A549 (cell line): ENCODE results near the gene SH3GL2. TPM values are rescaled to one million over a fixed set of nuclear protein-coding genes. Genes with fewer than 3 reads are reported as not detected.

Experiments
- ATAC-seq, 2 experiments: fragments of 200-7000 bp in 1 of 2; fragments of >200 bp in 1 of 2; cut with Nextera tagmentation in 1 of 2; cut with Tn5 transposase in 1 of 2; 3 replicates each; pipeline versions ENCODE4 v1.8.0 to v1.9.1; 2018 to 2020; ENCODE audit warnings: mild to moderate bottlenecking in 1 of 2, moderate library complexity in 1 of 2
- CTCF ChIA-PET: fragments of 300-600 bp; sonication (Branson Sonifier 250); formaldehyde crosslinking; extraction: SDS; loops from one replicate; lab custom pipeline; 2021; ENCODE audit warnings: antibody characterized with exemption, inconsistent platforms; lab: Yijun Ruan, JAX
- POLR2A ChIA-PET: fragments of 350-600 bp; formaldehyde crosslinking; extraction: SDS; loops from one replicate; lab custom pipeline; 2021; ENCODE audit warnings: antibody characterized with exemption, inconsistent platforms; lab: Yijun Ruan, JAX
- DNase-seq, 2 experiments: peaks; one replicate each; pipeline versions ENCODE4 v3.0.0 to v3.0.0-alpha.2; 2011 to 2016; ENCODE audit warnings: low read depth in 1 of 2, low spot score in 1 of 2
- FAIRE-seq: peaks from 2 replicates; lab custom pipeline; 2011; peaks lifted over from hg19 to GRCh38; lab: Jason Lieb, UNC
- H3K27ac ChIP-seq, 2 experiments: fragments of >200 bp; sonication (Bioruptor Twin); formaldehyde crosslinking; 3 replicates each; pipeline ENCODE4 v1.5.1; 2016 to 2017
- H3K4me1 ChIP-seq: fragments of >200 bp; sonication (Bioruptor Twin); formaldehyde crosslinking; 3 replicates; pipeline ENCODE4 v1.6.1; 2016
- H3K4me2 ChIP-seq: fragments of >200 bp; sonication (Bioruptor Twin); formaldehyde crosslinking; 3 replicates; pipeline ENCODE4 v1.6.1; 2016
- H3K4me3 ChIP-seq: fragments of >200 bp; sonication (Bioruptor Twin); formaldehyde crosslinking; 3 replicates; pipeline ENCODE4 v1.5.1; 2016
- H3K9me3 ChIP-seq: fragments of >200 bp; sonication (Bioruptor Twin); formaldehyde crosslinking; 3 replicates; pipeline ENCODE4 v1.6.1; 2016
- CBX2 ChIP-seq: fragments of 200-600 bp; sonication (generic); IDR thresholded peaks from 2 replicates; pipeline ENCODE4 v1.6.1; 2016; ENCODE audit warnings: low read depth, mild to moderate bottlenecking, borderline replicate concordance
- CBX8 ChIP-seq: fragments of 200-600 bp; sonication (generic); IDR thresholded peaks from 2 replicates; pipeline ENCODE4 v1.6.1; 2016
- CHD2 ChIP-seq: fragments of 150-350 bp; IDR thresholded peaks from 2 replicates; pipeline ENCODE4 v1.6.1; 2014; ENCODE audit warnings: low read length; ENCODE audit not compliant: partially characterized antibody
- CHD4 ChIP-seq: fragments of 200-600 bp; sonication (generic); IDR thresholded peaks from 2 replicates; pipeline ENCODE4 v1.6.1; 2016; ENCODE audit warnings: antibody characterized with exemption, mild to moderate bottlenecking, borderline replicate concordance
- E2F6 ChIP-seq: IDR thresholded peaks from 2 replicates; pipeline ENCODE4 v1.6.1; 2012; ENCODE audit warnings: low read depth, borderline replicate concordance
- EHMT2 ChIP-seq: fragments of 200-600 bp; sonication (generic); IDR thresholded peaks from 2 replicates; pipeline ENCODE4 v1.6.1; 2016; ENCODE audit warnings: antibody characterized with exemption, low read depth, mild to moderate bottlenecking, moderate library complexity
- ELK1 ChIP-seq: fragments of 150-350 bp; IDR thresholded peaks from 2 replicates; pipeline ENCODE4 v1.6.1; 2014; ENCODE audit warnings: low read depth, mild to moderate bottlenecking, low read length
- FOXS1 ChIP-seq: fragments of 250-450 bp; sonication (Bioruptor Pico); IDR thresholded peaks from 2 replicates; pipeline ENCODE4 v1.5.0; 2020; ENCODE audit warnings: mild to moderate bottlenecking, moderate library complexity
- HDAC2 ChIP-seq: fragments of 200-600 bp; sonication (generic); IDR thresholded peaks from 2 replicates; pipeline ENCODE4 v1.6.1; 2016
- HES2 ChIP-seq: fragments of >200 bp; sonication (Bioruptor Twin); formaldehyde crosslinking; IDR thresholded peaks from 2 replicates; pipeline ENCODE4 v1.6.1; 2016
- HEYL ChIP-seq: fragments of 250-450 bp; sonication (Bioruptor Pico); IDR thresholded peaks from 2 replicates; pipeline ENCODE4 v1.8.0; 2021; ENCODE audit warnings: mild to moderate bottlenecking, moderate library complexity
- HOXB5 ChIP-seq: fragments of 250-450 bp; sonication (Bioruptor Pico); IDR thresholded peaks from 2 replicates; pipeline ENCODE4 v1.5.0; 2020; ENCODE audit warnings: mild to moderate bottlenecking, moderate library complexity
- JUN ChIP-seq, 2 experiments: fragments of >200 bp; sonication (Bioruptor Twin); formaldehyde crosslinking; IDR thresholded peaks; 2 replicates in 1 of 2; 3 replicates in 1 of 2; pipeline ENCODE4 v1.6.1; 2016 to 2017
- MAFK ChIP-seq: fragments of 450-650 bp; IDR thresholded peaks from 2 replicates; pipeline ENCODE4 v1.6.1; 2014; ENCODE audit not compliant: partially characterized antibody
- NPAS2 ChIP-seq: fragments of 250-450 bp; sonication (Bioruptor Pico); IDR thresholded peaks from 2 replicates; pipeline ENCODE4 v1.8.0; 2022; ENCODE audit warnings: mild to moderate bottlenecking, moderate library complexity, borderline replicate concordance
- NR3C1 ChIP-seq: fragments of >200 bp; sonication (Bioruptor Twin); formaldehyde crosslinking; IDR thresholded peaks from 3 replicates; pipeline ENCODE4 v1.6.1; 2017
- RAD21 ChIP-seq, 2 experiments: fragments of >200 bp in 1 of 2; sonication (Bioruptor Twin) in 1 of 2; formaldehyde crosslinking in 1 of 2; IDR thresholded peaks in 1 of 2; conservative IDR thresholded peaks in 1 of 2; 2 replicates in 1 of 2; 3 replicates in 1 of 2; pipeline ENCODE4 v1.6.1; 2012 to 2018; ENCODE audit warnings: inconsistent platforms in 1 of 2
- RNF2 ChIP-seq: fragments of 200-600 bp; sonication (generic); IDR thresholded peaks from 2 replicates; pipeline ENCODE4 v1.6.1; 2016; ENCODE audit warnings: low read depth, mild to moderate bottlenecking, antibody characterized with exemption, moderate library complexity, borderline replicate concordance
- TFCP2L1 ChIP-seq: fragments of 250-450 bp; sonication (Bioruptor Pico); IDR thresholded peaks from 2 replicates; pipeline ENCODE4 v1.5.0; 2021; ENCODE audit warnings: mild to moderate bottlenecking
- ZC3H11A ChIP-seq: fragments of 450-650 bp; IDR thresholded peaks from 2 replicates; pipeline ENCODE4 v1.6.1; 2014; ENCODE audit warnings: antibody characterized with exemption, mild to moderate bottlenecking
- ZFP36 ChIP-seq: fragments of 450-650 bp; IDR thresholded peaks from 2 replicates; pipeline ENCODE4 v1.6.1; 2014; ENCODE audit warnings: borderline replicate concordance; ENCODE audit not compliant: partially characterized antibody
- ZNF302 ChIP-seq: fragments of 250-450 bp; sonication (Bioruptor Pico); IDR thresholded peaks from 2 replicates; pipeline ENCODE4 v1.9.0; 2021; ENCODE audit warnings: inconsistent platforms, mild to moderate bottlenecking, moderate library complexity
- WGBS: methylation state at CpG from one replicate; pipeline ENCODE4 v1.1.6; 2017; ENCODE audit errors: missing lambda C conversion rate; 5-methylcytosine and 5-hydroxymethylcytosine counted together
- polyA plus RNA-seq, 4 experiments: library from polyadenylated mRNA; depleted of rRNA in 3 of 4; stranded (reverse); fragments of >200 nt; fragmentation: RNase III in 1 of 4; extraction: RNeasy Plus Mini Kit Qiagen cat#74134 plus additional on column Dnase treatment in 1 of 4; gene quantifications; 2 replicates in 3 of 4; 3 replicates in 1 of 4; pipeline ENCODE4 v1.2.3, GENCODE V29; 2011 to 2017
- TF ChIP-seq, protein P1 (sequence below): fragments of >200 bp; sonication (Bioruptor Twin); formaldehyde crosslinking; IDR thresholded peaks from 3 replicates; pipeline ENCODE4 v1.5.1; 2016
- TF ChIP-seq, protein P2 (sequence below): IDR thresholded peaks from 2 replicates; pipeline ENCODE4 v1.6.1; 2012
- TF ChIP-seq, protein P3 (sequence below): fragments of 450-650 bp; IDR thresholded peaks from 2 replicates; pipeline ENCODE4 v1.6.1; 2014; ENCODE audit warnings: antibody characterized with exemption
- TF ChIP-seq, protein P4 (sequence below): IDR thresholded peaks from 2 replicates; pipeline ENCODE4 v1.6.1; 2012

The SH3GL2 gene
- polyA plus RNA-seq, 2 of the 4 experiments (the other 2 are of a cell fraction), result 0.03 TPM

DNA sequence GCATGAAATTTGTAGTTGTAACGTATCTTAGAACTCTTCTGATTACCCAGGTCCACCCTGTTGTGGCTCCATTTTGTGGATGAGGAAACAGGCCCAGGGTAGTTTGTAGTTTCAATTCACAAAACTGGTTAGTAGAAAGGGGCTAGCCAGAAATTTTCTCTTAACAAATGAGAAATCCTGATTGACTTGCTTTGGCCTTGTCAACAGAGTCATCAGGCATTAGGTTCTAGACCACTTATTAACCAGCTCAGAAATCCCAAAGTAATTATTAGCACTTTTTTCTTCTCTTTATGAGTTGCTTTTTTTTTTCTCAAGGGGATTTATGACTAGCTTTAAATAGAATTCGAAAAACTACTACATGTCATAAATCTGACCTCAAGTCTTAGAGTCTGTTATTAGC is 160.2 kb downstream of the SH3GL2 start:
- FAIRE-seq, result no peak
- no peak for ATAC-seq
- WGBS, result 3% methylated on average over 2 of the region's 2 CpGs

GRCh38 chr9:17739736-17740135 is 160.9 kb downstream of the SH3GL2 start:
- ATAC-seq (no peak), DNase-seq (no peak)
- H3K4me3 ChIP-seq, result no peak overlapping the region
- no peak overlapping the region for H3K27ac ChIP-seq
- TF ChIP-seq, protein P1, sequence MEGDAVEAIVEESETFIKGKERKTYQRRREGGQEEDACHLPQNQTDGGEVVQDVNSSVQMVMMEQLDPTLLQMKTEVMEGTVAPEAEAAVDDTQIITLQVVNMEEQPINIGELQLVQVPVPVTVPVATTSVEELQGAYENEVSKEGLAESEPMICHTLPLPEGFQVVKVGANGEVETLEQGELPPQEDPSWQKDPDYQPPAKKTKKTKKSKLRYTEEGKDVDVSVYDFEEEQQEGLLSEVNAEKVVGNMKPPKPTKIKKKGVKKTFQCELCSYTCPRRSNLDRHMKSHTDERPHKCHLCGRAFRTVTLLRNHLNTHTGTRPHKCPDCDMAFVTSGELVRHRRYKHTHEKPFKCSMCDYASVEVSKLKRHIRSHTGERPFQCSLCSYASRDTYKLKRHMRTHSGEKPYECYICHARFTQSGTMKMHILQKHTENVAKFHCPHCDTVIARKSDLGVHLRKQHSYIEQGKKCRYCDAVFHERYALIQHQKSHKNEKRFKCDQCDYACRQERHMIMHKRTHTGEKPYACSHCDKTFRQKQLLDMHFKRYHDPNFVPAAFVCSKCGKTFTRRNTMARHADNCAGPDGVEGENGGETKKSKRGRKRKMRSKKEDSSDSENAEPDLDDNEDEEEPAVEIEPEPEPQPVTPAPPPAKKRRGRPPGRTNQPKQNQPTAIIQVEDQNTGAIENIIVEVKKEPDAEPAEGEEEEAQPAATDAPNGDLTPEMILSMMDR, result no peak
- TF ChIP-seq, protein P2, sequence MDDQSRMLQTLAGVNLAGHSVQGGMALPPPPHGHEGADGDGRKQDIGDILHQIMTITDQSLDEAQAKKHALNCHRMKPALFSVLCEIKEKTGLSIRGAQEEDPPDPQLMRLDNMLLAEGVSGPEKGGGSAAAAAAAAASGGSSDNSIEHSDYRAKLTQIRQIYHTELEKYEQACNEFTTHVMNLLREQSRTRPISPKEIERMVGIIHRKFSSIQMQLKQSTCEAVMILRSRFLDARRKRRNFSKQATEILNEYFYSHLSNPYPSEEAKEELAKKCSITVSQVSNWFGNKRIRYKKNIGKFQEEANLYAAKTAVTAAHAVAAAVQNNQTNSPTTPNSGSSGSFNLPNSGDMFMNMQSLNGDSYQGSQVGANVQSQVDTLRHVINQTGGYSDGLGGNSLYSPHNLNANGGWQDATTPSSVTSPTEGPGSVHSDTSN, result no peak
- TF ChIP-seq ELK1, result no peak
- TF ChIP-seq RAD21 (conservative IDR thresholded peaks at IDR 0.05 in 1 of 2, IDR thresholded peaks at IDR 0.05 in 1 of 2), result no peak
- TF ChIP-seq HDAC2, result no peak
- TF ChIP-seq EHMT2, result no peak
- TF ChIP-seq ZFP36, result no peak
- TF ChIP-seq E2F6, result no peak
- no peak for TF ChIP-seq JUN (IDR thresholded peaks at IDR 0.05)
- TF ChIP-seq, all 56 proteins: peak for 0
- POLR2A ChIA-PET, result no interaction called here
- WGBS, result 4% methylated on average over 1 of the region's 1 CpG
- Histone ChIP-seq H3K9me3 (no peaks in the 10 kb centered on the region), H3K4me2 (no peak overlapping the region), H3K4me1 (no peaks in the 10 kb centered on the region)
- FAIRE-seq, result no peak
- CTCF ChIA-PET, result interaction anchor here (1.4 kb wide), 1 partner anchor 71 kb away, joined by 3 read pairs; no protein-coding TSS in a partner anchor

More for the DNA sequence above, 160.2 kb downstream of the SH3GL2 start:
- H3K4me3 ChIP-seq, result no peak overlapping the region
- H3K27ac ChIP-seq, result no peak overlapping the region
- no peaks in the 10 kb centered on the region for H3K9me3 ChIP-seq
- ChIA-PET CTCF (interaction anchor here (1.4 kb wide), 1 partner anchor 72 kb away, joined by 3 read pairs; no protein-coding TSS in a partner anchor), POLR2A (no interaction called here)
- H3K4me2 ChIP-seq, result no peak overlapping the region
- TF ChIP-seq HOXB5 (CRISPR knock-in tag) (no peak), FOXS1 (CRISPR knock-in tag) (no peak), TFCP2L1 (CRISPR knock-in tag) (no peak), MAFK (no peak), CHD4 (no peak), ZNF302 (no peak), ZC3H11A (no peak), CBX8 (no peak), CBX2 (no peak), HES2 (no peak), CHD2 (no peak), NR3C1 (no peak), HEYL (CRISPR knock-in tag) (no peak), ELK1 (no peak), RNF2 (no peak), ZFP36 (no peak), NPAS2 (CRISPR knock-in tag) (no peak)
- TF ChIP-seq, protein P3, sequence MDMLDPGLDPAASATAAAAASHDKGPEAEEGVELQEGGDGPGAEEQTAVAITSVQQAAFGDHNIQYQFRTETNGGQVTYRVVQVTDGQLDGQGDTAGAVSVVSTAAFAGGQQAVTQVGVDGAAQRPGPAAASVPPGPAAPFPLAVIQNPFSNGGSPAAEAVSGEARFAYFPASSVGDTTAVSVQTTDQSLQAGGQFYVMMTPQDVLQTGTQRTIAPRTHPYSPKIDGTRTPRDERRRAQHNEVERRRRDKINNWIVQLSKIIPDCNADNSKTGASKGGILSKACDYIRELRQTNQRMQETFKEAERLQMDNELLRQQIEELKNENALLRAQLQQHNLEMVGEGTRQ, result no peak
- TF ChIP-seq, protein P4, sequence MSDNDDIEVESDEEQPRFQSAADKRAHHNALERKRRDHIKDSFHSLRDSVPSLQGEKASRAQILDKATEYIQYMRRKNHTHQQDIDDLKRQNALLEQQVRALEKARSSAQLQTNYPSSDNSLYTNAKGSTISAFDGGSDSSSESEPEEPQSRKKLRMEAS, result no peak
- no peaks in the 10 kb centered on the region for H3K4me1 ChIP-seq
- no peak for DNase-seq
